H1 (cell line): ENCODE data around the gene RAB26. TPM values are rescaled to one million over a fixed set of nuclear protein-coding genes. Genes with fewer than 3 reads are reported as not detected.

Source experiments
- CTCF ChIA-PET: fragments of 300-600 bp; sonication (Branson Sonifier 250); formaldehyde crosslinking; loops from one replicate; lab custom pipeline; 2021; ENCODE audit not compliant: partially characterized antibody; lab: Charles Lee
- POLR2A ChIA-PET: fragments of 300-600 bp; sonication (Branson Sonifier 250); formaldehyde crosslinking; loops from one replicate; lab custom pipeline; 2021; ENCODE audit warnings: inconsistent platforms; ENCODE audit not compliant: partially characterized antibody; lab: Charles Lee
- DNase-seq, 2 experiments: peaks; one replicate each; pipeline versions ENCODE4 v3.0.0 to v3.0.0-alpha.2; 2010 to 2022; ENCODE audit warnings: low spot score in 2 of 2, low read depth in 1 of 2, mixed read lengths in 1 of 2
- FAIRE-seq: peaks from 2 replicates; lab custom pipeline; 2011; peaks lifted over from hg19 to GRCh38; lab: Jason Lieb, UNC
- H2AFZ ChIP-seq: 2 replicates; pipeline ENCODE4 v1.8.1; 2012; ENCODE audit warnings: low read length, inconsistent platforms
- H2AK5ac ChIP-seq: 2 replicates; pipeline ENCODE4 v1.6.1; 2013; ENCODE audit warnings: low read depth, low read length
- H2BK120ac ChIP-seq: replicated peaks from 2 replicates; pipeline ENCODE3; 2013; ENCODE audit warnings: low read depth, low read length, inconsistent platforms
- H2BK12ac ChIP-seq: 2 replicates; pipeline ENCODE4 v1.6.1; 2013; ENCODE audit warnings: low read depth, low read length
- H2BK15ac ChIP-seq: 2 replicates; pipeline ENCODE4 v1.6.1; 2013; ENCODE audit warnings: low read length
- H2BK20ac ChIP-seq: 2 replicates; pipeline ENCODE4 v1.6.1; 2013; ENCODE audit warnings: low read length
- H2BK5ac ChIP-seq: 2 replicates; pipeline ENCODE4 v1.6.1; 2013; ENCODE audit warnings: low read depth, low read length
- H3K14ac ChIP-seq: 2 replicates; pipeline ENCODE4 v1.6.1; 2013; ENCODE audit warnings: inconsistent platforms; ENCODE audit not compliant: insufficient read length
- H3K18ac ChIP-seq: 2 replicates; pipeline ENCODE4 v1.6.1; 2013; ENCODE audit warnings: low read length; ENCODE audit errors: extremely low read depth
- H3K23ac ChIP-seq: 2 replicates; pipeline ENCODE4 v1.6.1; 2013; ENCODE audit warnings: inconsistent platforms; ENCODE audit not compliant: insufficient read length
- H3K23me2 ChIP-seq: 2 replicates; pipeline ENCODE4 v1.6.1; 2013; ENCODE audit warnings: low read depth, low read length
- H3K27ac ChIP-seq: 2 replicates; pipeline ENCODE4 v1.6.1; 2011; ENCODE audit warnings: low read depth, low read length, inconsistent platforms
- H3K27me3 ChIP-seq, 4 experiments: replicated peaks in 1 of 4; 1 replicate in 1 of 4; 2 replicates in 3 of 4; pipeline versions ENCODE4 v1.6.1 to v1.8.1; 2011 to 2013; ENCODE audit warnings: low read length in 3 of 4, mild to moderate bottlenecking in 3 of 4, inconsistent platforms in 2 of 4, mixed read lengths in 2 of 4, moderate library complexity in 1 of 4; ENCODE audit not compliant: control insufficient read depth in 3 of 4, insufficient read depth in 3 of 4; ENCODE audit errors: extremely low read depth in 1 of 4
- H3K36me3 ChIP-seq, 4 experiments: 2 replicates each; pipeline versions ENCODE4 v1.6.1 to v1.8.1; 2011 to 2013; ENCODE audit warnings: mild to moderate bottlenecking in 4 of 4, low read length in 3 of 4, moderate library complexity in 2 of 4, control low read depth in 1 of 4, inconsistent platforms in 1 of 4; ENCODE audit not compliant: insufficient read depth in 4 of 4, control insufficient read depth in 2 of 4
- H3K4ac ChIP-seq: replicated peaks from 2 replicates; pipeline ENCODE3; 2013; ENCODE audit warnings: low read length, low read depth, mixed read lengths, inconsistent platforms; ENCODE audit not compliant: insufficient read length
- H3K4me1 ChIP-seq, 4 experiments: replicated peaks in 1 of 4; 1 replicate in 1 of 4; 2 replicates in 3 of 4; pipeline versions ENCODE4 v1.6.1 to v1.8.1; 2011 to 2013; ENCODE audit warnings: low read length in 3 of 4, inconsistent platforms in 2 of 4, mixed read lengths in 1 of 4; ENCODE audit not compliant: insufficient read depth in 4 of 4, control insufficient read depth in 3 of 4
- H3K4me2 ChIP-seq, 2 experiments: 2 replicates each; pipeline versions ENCODE4 v1.6.1 to v1.8.1; 2011 to 2013; ENCODE audit warnings: low read depth in 2 of 2, low read length in 2 of 2, control low read depth in 1 of 2, inconsistent platforms in 1 of 2, mild to moderate bottlenecking in 1 of 2; ENCODE audit not compliant: insufficient read depth in 1 of 2
- H3K4me3 ChIP-seq, 4 experiments: fragments of 200-600, 300-600 bp in 1 of 4; sonication (generic), shearing (Covaris generic), sonication (Bioruptor Twin) in 1 of 4; 2 replicates each; pipeline versions ENCODE4 v1.5.1 to v1.8.1; 2011 to 2016; ENCODE audit warnings: low read length in 4 of 4, low read depth in 3 of 4, control low read depth in 2 of 4, inconsistent platforms in 2 of 4, mild to moderate bottlenecking in 2 of 4, mixed read lengths in 1 of 4, moderate library complexity in 1 of 4; ENCODE audit not compliant: insufficient read depth in 2 of 4; ENCODE audit errors: extremely low read depth in 1 of 4
- H3K56ac ChIP-seq: replicated peaks from 2 replicates; pipeline ENCODE3; 2013; ENCODE audit warnings: low read depth, mild to moderate bottlenecking, mixed read lengths, low read length, inconsistent platforms; ENCODE audit not compliant: insufficient read length
- H3K79me1 ChIP-seq: 2 replicates; pipeline ENCODE4 v1.6.1; 2013; ENCODE audit warnings: low read depth, low read length, control low read depth
- H3K79me2 ChIP-seq, 2 experiments: 2 replicates each; pipeline versions ENCODE4 v1.6.1 to v1.8.1; 2012 to 2013; ENCODE audit warnings: low read length in 2 of 2, mild to moderate bottlenecking in 2 of 2, inconsistent platforms in 1 of 2; ENCODE audit not compliant: insufficient read depth in 2 of 2, control insufficient read depth in 1 of 2
- H3K9ac ChIP-seq, 4 experiments: replicated peaks in 1 of 4; 1 replicate in 1 of 4; 2 replicates in 3 of 4; pipeline versions ENCODE4 v1.6.1 to v1.8.1; 2011 to 2013; ENCODE audit warnings: low read depth in 3 of 4, low read length in 3 of 4, control low read depth in 2 of 4, mild to moderate bottlenecking in 2 of 4, moderate library complexity in 2 of 4, inconsistent platforms in 1 of 4; ENCODE audit errors: extremely low read depth in 1 of 4
- H3K9me3 ChIP-seq, 2 experiments: 2 replicates each; pipeline versions ENCODE4 v1.6.1 to v1.8.1; 2012 to 2013; ENCODE audit warnings: mild to moderate bottlenecking in 2 of 2, moderate library complexity in 2 of 2, control low read depth in 1 of 2, inconsistent platforms in 1 of 2, low read depth in 1 of 2, low read length in 1 of 2, mixed read lengths in 1 of 2; ENCODE audit not compliant: insufficient read depth in 2 of 2
- H4K20me1 ChIP-seq, 2 experiments: replicated peaks in 1 of 2; 2 replicates each; pipeline versions ENCODE3 to v1.8.1; 2011 to 2013; ENCODE audit warnings: inconsistent platforms in 2 of 2, low read length in 2 of 2, mild to moderate bottlenecking in 1 of 2; ENCODE audit not compliant: insufficient read depth in 2 of 2, control insufficient read depth in 1 of 2
- H4K5ac ChIP-seq: 2 replicates; pipeline ENCODE4 v1.6.1; 2013; ENCODE audit warnings: low read length, low read depth, mixed read lengths, inconsistent platforms; ENCODE audit not compliant: insufficient read length
- H4K8ac ChIP-seq: 2 replicates; pipeline ENCODE4 v1.8.0; 2013; ENCODE audit warnings: mild to moderate bottlenecking, moderate library complexity, low read length, inconsistent platforms; ENCODE audit not compliant: insufficient read depth; ENCODE audit errors: extremely low read depth
- H4K91ac ChIP-seq: replicated peaks from 2 replicates; pipeline ENCODE3; 2013; ENCODE audit warnings: low read length, mixed read lengths, inconsistent platforms; ENCODE audit not compliant: insufficient read length
- POLR2AphosphoS5 ChIP-seq: IDR thresholded peaks from 2 replicates; pipeline ENCODE4 v1.6.1; 2011; ENCODE audit warnings: low read depth, low read length
- SIN3A ChIP-seq, 2 experiments: IDR thresholded peaks in 1 of 2; conservative IDR thresholded peaks in 1 of 2; 2 replicates each; pipeline ENCODE4 v1.6.1; 2011 to 2012; ENCODE audit warnings: low read length in 2 of 2, improper control_type of control experiment in 1 of 2, low read depth in 1 of 2, mild to moderate bottlenecking in 1 of 2
- WGBS, 2 experiments: shearing (Covaris generic) in 1 of 2; methylation state at CpG; one replicate each; pipeline versions ENCODE4 v1.1.6 to v1.1.7; 2013 to 2015; ENCODE audit warnings: low lambda C conversion rate in 2 of 2, mixed read lengths in 2 of 2, inconsistent platforms in 1 of 2, low coverage in 1 of 2, missing lambda C conversion rate in 1 of 2; ENCODE audit not compliant: insufficient replicate concordance in 2 of 2, insufficient coverage in 1 of 2, insufficient read length in 1 of 2; ENCODE audit errors: extremely low coverage in 1 of 2, missing lambda C conversion rate in 1 of 2; 5-methylcytosine and 5-hydroxymethylcytosine counted together
- polyA plus RNA-seq, 7 experiments: library from polyadenylated mRNA; depleted of rRNA in 3 of 7; stranded (reverse) in 5 of 7; unstranded in 2 of 7; fragments of >200 nt in 5 of 7; fragments of 200-250 nt in 2 of 7; gene quantifications; 1 replicate in 5 of 7; 2 replicates in 1 of 7; 4 replicates in 1 of 7; pipeline versions ENCODE4 v1.2.1 to v1.2.3, GENCODE V29; 2011 to 2013; ENCODE audit warnings: missing spikeins in 2 of 7, mixed read lengths in 2 of 7
- total RNA-seq: library from RNA; stranded (reverse); fragmentation: NEBNext Ultra II Directional; extraction: Animal tissue kit (Norgen Biotek cat#: 25700); gene quantifications from 2 replicates; pipeline ENCODE4 v1.2.1, GENCODE V29; 2021

RAB26 gene
- total and polyA plus RNA-seq, 2 of the 8 experiments (the other 6 are each of a cell fraction or from before 2014, with no cell fraction given) = 4.3 to 5.4 TPM

GRCh38 chr16:2156849-2157224 is 8.4 kb downstream of the RAB26 start:
- Histone ChIP-seq H4K8ac (no peak overlapping the region), H3K36me3 (peaks cover 5 to 29% (median 13%) of the 10 kb centered on the region in 4 experiments; a peak in 7 of 8 replicates), H3K79me1 (peaks cover 22% of the 10 kb centered on the region), H3K4ac (no peak overlapping the region), H4K5ac (no peak overlapping the region), H3K4me2 (peak overlapping the region; percentile 67 to 91), H3K27ac (peak overlapping the region; percentile 54; the same call in 1 of the 2 replicates), H4K20me1 (peaks cover 35 to 62% of the 10 kb centered on the region in 2 experiments), H3K23me2 (peaks cover 23% of the 10 kb centered on the region; the same call in 1 of the 2 replicates), H2BK15ac (no peak overlapping the region; the same call in 1 of the 2 replicates), H3K27me3 (no peaks in the 10 kb centered on the region), H4K91ac (no peak overlapping the region), H3K14ac (no peak overlapping the region), H3K18ac (no peak overlapping the region; the same call in 1 of the 2 replicates), H3K79me2 (peaks cover 38 to 88% of the 10 kb centered on the region in 2 experiments), H2BK5ac (no peak overlapping the region), H3K56ac (peak overlapping the region; percentile 26), H3K23ac (no peak overlapping the region), H3K9me3 (no peaks in the 10 kb centered on the region), H2BK20ac (no peak overlapping the region), H2BK12ac (peak overlapping the region; percentile 50; the same call in 1 of the 2 replicates), H2AK5ac (peak overlapping the region; percentile 70; the same call in 1 of the 2 replicates), H2AFZ (no peak overlapping the region), H2BK120ac (no peak overlapping the region), H3K4me1 (peaks cover 0 to 38% (median 26%) of the 10 kb centered on the region in 4 experiments; a peak in 6 of 7 replicates), H3K4me3 (peak overlapping the region; percentile 69 to 100 (median 95); a peak in 7 of 8 replicates), H3K9ac (peak overlapping the region in 3 of 4 experiments; percentile 38 to 82 (median 42); a peak in 3 of 7 replicates)
- 72% methylated on average over 5 of the region's 5 CpGs; no CpG with 5 or more reads in 1 of the 2 experiments for WGBS, 2 experiments
- FAIRE-seq (no peak), DNase-seq (no peak)
- TF ChIP-seq SIN3A (conservative IDR thresholded peaks at IDR 0.05 in 1 of 2, IDR thresholded peaks at IDR 0.05 in 1 of 2; ENCODE audit: low read depth in 1 of 2, low read length in 2 of 2) (no peak), POLR2AphosphoS5 (0 out of 2 replicates have a peak, but pooled peaks have one; percentile 34)
- ChIA-PET CTCF (interaction anchor here (0.6 to 3.1 kb wide), 3 partner anchors 16 to 1463 kb away, joined by 3 to 10 read pairs (median 5); no protein-coding TSS in a partner anchor), POLR2A (interaction anchor here (1.4 to 15.0 kb wide), 8 partner anchors 10 to 95 kb away, joined by 5 to 312 read pairs (median 15); partner anchors contain the start of genes BRICD5, DNASE1L2, ECI1 and MLST8)
